Superior temporal gyrus (tissue), 1 donor: ENCODE measurements around the gene PGS1.

ENCODE experiments used
- DNase-seq: peaks from one replicate; pipeline ENCODE4 v3.0.0-alpha.2; 2016; ENCODE audit errors: extremely low spot score

PGS1 gene

DNA sequence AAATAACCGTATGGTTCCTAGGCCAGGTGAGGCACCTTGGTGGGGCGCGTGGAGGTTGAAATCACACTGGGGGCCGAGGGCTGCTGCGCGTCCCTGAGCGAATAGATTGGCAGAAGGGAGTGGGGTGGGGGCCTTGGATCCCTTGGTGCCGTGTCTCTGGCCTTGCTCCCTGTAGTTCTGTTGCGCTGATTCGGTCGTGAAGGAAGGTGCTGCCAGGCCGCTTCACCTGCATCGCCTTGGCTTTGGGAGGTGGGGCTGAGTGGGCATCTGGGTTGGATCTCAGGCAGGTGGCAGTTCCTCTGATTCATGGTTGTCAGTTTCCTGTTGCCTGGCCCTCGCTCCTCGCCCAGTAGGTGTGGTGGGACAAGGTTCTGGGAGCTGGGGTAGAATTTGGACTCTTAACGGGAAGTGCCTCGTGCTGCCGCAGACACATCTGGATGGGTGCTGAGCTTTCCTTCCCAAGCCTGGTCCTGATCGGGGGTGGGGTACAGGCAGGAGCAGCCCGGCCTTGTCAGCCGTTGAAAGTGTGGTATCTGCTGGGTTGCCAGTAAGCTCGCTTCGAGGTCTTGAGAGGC, 30.1 kb downstream of the PGS1 start:
- DNase-seq, result no peak

DNA sequence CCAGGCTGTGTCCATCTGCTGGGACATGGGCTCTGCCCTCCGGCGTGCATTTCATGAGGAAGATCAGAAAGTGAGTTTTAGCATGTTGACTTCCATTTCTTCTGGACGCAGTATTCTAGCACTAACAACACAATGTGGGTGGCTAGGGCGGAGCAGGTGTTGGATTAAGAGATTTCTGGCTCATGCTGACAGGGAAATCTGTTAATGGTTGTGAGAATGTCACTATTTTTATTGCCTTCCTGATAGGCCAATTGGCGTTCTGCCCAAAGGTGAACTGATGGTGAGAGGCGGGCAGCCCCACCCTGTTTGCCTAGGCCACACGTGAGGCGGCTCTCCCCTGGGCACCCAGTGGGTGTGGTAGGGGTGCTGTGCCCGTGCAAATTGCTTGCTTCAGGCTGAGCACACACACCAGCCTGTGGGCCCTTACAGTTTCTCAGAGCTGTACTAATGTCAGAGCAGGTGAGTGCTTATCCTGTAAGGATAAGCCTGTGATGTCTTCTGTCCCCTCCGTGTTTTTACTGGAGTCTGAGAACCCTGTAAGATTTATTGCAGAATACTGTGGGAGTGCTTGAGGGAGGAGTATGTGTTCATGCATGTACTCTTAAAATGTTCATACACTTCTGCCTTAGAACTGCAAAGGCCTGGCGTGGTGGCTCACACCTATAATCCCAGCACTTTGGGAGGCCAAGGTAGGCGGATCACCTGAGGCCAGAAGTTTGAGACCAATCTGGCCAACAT, 30.9 kb downstream of the PGS1 start:
- DNase-seq, result no peak

GRCh38 chr17:78411241-78411857, 32.9 kb downstream of the PGS1 start:
- no peak for DNase-seq

DNA sequence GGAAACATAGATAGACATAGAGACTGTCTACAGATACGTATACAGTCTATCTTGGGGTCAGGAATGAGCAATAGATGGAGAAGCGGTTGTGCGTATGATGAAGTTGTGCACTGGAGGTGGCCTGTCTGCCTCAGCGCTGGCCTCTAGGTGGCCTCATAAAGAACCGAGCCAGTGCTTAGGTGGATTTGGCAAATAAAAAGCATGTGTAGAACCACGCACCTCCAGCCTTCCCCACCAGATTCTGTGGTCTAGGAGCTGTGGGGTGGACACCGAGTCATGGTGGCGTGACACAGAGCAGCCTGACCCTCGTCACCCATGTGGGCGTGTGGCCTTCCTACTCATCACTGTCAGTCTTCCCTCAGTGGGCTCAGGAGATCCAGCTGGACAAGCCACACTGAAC, 34.0 kb downstream of the PGS1 start:
- no peak for DNase-seq

DNA sequence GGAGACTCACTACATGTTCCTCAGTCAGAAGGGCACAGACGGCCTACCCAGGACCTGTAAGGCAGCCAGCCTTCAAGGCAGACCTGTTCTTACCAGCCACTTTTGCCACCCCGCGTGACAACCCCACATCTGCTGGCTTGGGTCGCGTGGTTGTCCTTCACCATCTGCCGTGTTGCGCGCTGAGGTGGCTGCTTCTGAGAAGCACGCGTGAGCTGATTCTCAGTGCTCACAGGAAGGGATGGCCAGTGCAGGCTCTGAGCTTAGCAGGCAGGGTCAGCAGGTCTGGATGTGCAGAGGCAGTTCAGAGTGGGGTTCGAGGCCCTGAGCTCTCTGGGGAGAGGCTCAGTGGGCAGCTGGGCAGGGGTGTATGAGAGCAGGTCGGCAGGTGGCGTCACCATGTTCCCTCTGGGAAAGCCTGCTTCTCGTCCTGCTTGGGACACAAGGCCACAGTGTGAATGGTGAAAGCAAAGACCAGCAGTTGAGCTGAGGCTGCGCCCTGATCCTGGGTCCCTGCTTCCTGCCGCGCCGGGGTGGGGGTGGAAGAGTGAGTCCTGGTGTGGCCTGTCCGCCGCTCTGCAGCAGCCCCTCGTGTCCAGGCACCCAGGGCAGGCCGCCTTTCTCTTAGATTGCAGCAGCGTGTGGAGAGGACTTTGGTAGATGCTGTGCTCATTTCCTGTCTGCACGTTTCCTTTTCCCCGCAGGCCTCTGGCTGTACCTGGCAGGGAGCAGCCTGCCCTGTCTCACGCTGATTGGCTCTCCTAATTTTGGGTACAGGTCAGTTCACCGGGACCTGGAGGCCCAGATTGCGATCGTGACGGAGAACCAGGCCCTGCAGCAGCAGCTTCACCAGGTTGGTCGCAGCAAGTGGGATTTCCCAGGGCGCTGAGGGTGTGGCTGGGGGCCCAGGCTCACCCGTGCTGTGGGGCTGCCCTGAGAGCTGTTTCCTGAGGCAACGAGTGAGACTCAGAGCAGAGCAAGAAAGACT, 36.0 kb downstream of the PGS1 start:
- no peak for DNase-seq

- DNase-seq, result no peak
These were observed 37.6 kb downstream of the PGS1 start for GRCh38 chr17:78415821-78416711.

- peak; percentile 42 for DNase-seq
These were observed 38.5 kb downstream of the PGS1 start for GRCh38 chr17:78416791-78417530.

DNA sequence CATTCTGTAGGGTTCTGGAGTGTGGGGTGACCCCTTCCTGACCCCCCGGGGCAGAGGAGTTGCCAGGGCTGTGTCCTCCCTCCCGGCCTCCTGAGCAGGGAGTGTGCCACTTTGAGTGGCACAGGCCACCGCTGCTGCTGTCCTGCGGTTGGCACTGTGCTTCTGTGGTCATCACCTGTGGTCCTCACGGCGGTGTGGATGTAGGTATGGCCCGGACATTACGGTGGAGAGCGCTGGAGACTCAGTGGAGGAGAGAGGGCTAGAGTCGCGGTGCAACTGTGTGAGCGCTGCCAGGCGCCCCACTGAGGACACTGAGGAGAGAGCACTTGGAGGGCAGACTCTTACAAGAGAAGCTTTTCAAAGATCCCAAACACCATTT, 39.1 kb downstream of the PGS1 start:
- no peak for DNase-seq

GRCh38 chr17:78418326-78419026, 40.0 kb downstream of the PGS1 start:
- DNase-seq, result no peak

- DNase-seq, result no peak
These were observed 41.7 kb downstream of the PGS1 start for GRCh38 chr17:78419970-78420815.

DNA sequence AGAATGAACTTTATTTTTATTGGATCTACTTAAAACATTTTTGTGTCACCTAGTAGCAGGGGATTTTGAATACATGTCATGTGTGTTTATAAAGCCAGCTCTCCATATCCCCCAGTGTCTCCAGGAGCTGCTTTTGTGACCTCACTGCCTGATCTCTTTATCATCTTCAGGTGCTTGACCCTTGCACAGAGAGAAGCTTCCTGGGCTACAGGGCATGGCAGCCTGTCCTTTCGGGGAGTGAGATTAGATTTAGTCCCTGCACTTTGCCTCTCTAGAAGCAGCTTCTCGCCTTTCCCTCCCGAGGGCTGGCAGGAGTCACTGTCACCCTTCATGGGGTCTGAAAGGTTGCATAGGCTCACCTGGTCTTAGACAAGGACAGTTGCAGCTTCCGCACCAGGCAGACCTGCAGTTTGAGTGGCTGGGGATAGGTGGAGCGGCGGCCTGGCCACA, 42.7 kb downstream of the PGS1 start:
- DNase-seq, result no peak

DNA sequence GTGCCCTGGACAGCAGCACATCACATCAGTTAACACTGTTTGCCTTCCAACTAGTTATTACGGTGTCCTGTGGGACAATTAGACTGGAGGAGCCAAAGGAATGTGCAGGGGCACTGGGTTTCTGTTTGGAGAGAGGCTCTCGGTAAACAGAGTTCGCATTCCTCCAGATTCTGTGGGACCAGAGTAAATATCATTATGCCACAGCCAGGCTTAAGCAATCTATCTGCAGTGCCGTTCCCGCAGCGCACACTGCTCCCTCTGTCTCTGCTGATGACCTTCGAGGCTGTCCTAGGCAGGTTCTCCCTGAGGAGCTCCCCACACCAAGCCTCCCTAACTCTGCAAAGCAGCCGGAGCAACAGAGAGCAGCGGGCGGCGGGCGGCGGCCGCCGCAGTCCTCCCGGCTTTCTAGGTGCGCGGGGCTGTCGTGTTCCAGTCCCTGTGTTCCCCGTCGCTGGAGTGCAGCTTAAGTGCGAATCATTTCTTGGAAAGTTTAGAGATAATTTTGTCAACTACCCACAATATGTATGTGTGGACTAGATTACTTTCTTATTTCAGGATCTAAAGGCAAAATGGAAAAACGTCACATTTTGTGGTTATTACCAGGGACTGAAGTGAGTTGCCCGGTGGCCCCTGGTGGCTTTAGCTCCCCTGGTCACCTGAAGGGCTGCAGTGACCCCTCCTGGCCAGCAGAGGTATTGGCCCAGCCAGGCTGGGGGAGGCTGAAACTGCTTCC, 43.3 kb downstream of the PGS1 start:
- DNase-seq, result peak; percentile 85

GRCh38 chr17:78422267-78422605, 43.8 kb downstream of the PGS1 start:
- DNase-seq, result no peak

DNA sequence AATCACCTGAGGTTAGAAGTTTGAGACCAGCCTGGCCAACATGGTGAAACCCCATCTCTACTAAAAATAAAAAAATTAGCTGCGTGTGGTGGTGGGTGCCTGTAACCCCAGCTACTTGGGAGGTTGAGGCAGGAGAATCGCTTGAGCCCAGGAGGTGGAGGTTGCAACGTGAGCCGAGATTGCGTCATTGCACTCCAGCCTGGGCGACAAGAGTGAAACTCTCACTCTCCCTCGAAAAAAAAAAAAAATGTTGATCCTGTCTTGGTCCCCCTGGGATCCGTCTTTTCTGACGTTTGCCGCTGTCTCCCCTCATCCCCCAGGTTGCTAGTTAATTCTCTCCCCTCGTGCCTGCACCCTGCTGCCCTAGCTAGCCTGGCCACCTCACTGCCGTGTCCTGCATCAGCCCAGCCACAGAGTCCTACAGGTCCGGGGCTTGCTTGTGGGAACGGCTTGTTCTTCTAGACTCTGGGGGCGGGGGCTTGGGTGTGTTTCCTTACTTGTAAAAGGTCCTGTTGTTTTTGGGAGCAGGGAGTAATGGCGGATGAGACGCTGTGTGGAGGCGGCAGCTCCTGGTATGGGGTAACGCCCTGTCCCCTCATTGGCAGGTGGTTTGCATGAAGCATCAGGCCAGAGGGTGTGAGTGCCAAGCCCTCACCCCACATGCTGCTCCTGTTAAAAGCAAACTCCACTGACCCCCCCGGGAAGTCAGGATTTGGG, 44.6 kb downstream of the PGS1 start:
- no peak for DNase-seq

GRCh38 chr17:78423961-78424675, 45.7 kb downstream of the PGS1 start:
- no peak for DNase-seq

- no peak for DNase-seq
These were observed 47.0 kb downstream of the PGS1 start for GRCh38 chr17:78425429-78425828.
